NCI-H2196 treated with DMSO at 0.1 percent for 48 hours (cell line): ENCODE results near the gene VEGFD.

Source experiments
- DNase-seq: peaks from one replicate; lab custom pipeline; 2025; ENCODE audit not compliant: unreplicated experiment; lab: John Stamatoyannopoulos, UW

The VEGFD gene

DNA sequence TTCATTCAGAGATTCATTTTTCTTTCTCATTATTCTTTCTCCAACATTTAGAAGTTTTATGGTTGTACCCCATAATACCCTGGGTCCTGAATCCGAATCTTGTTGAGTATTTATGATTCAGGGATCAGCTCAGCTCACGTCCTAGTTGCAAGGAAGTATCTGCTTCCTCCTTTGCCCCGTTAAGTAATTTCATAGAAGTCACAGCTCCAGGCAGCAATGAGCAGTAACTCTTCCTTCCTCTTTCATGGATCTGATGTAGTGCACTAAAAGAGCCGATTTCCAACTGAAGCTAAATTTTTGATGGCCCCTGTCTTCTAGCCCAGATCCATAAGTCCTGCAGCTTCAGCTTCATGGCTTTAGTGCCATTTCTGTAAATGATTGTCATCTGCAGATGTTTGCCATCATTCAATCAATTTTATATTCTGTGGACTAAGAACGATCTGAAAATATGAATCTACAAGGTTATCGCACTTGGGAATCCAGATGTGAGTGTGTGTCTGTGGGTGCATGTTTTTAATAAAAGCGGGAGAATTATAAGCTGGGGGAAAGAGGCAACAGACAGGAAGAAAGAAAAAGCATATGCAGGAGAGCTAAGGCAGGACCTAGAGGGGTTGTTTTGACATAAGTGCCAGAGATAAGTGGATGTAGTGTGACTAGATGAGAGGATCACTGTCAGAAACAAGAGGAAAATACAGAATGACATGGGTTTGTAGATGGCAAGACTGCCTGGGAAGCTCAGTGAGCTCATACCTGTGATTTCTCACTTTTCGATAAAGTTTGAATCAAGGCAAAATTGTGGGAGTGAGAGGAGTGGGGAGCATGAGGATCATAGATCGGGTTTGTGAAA, 17.5 kb downstream of the VEGFD start:
- DNase-seq: no peak

DNA sequence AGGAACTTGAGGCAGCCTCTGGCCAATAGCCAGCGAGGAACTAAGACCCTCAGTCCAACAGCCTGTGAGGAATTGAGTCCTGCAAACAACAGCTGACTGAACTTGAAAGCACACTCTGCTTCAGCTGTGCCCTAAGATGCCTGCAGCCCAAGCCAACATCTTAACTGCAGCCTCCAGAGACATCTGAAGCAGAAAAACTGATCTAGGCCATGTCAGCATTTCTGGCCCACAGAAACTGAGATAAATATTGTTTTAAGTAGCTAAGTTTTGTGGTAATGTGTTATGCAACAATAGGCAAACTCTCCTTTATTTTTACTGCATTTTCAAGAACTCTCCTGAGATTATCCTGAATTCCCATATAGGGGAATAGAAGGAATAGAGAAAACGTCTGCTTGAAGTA, 24.5 kb downstream of the VEGFD start:
- DNase-seq: no peak

DNA sequence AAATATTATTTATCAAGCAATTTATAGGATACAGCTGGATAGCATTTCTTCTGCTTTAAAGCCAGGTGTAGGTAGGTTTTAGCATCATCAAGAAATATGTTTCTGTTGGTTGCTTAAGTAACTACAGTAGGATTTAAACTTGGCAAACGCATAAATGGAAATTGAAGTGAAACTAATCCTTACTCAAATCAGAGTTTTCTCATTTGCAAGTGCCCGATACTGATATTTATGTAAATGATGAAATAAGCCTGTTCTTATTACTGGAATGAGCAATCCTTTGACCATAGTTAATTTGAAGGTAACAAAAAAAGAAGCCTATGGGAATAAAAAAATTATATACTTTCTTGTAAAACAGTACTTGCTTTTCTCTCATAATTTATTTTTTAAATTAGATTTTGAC, 25.7 kb downstream of the VEGFD start:
- DNase-seq: no peak

DNA sequence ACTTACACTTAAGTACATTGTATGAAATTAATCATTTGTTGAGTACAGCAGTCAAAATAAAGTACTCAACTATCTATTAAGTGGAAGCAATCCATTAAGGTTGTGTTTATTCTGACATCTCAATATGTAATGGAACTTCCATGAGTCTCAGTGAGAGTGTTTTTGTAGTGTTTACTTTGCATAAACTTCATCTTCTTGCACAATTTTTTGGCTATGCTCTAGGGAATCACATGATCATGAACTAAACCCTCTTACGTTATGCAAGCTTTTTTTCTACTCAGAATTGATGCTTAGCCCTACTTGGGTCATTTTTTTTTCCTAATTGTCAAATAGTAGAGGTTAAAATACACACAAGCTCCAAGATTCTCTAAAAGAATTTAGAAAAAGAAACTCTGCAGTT, 27.8 kb downstream of the VEGFD start:
- no peak for DNase-seq

DNA sequence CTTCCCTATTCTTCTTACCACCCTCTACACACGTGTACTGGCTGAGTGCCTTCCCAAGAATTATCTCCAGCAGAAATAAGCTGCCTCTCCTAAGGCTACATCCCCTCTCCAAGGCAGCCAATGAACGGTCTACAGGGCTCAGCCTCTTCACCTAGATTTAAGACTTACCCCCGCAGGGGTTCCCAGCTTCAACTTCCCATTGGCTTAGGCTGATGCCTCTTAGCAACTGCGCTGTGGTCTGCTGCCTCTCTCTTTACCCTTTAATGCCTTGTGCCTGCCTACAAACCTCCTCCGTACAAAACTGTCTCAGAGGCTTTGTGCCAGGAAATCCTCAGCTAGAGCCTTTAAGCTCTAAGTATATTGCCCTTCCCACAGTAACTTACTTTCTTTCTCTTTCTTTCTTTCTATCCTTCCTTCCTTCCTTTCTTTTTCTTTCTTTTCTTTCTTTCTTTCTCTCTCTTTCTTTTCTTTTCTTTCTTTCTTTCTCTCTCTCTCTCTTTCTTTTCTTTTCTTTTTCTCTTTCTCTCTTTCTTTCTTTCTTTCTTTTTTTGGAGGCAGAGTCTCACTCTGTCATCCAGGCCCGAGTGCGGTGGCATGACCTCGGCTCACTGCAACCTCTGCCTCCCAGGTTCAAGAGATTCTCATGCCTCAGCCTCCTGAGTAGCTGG, 33.8 kb downstream of the VEGFD start:
- no peak for DNase-seq

DNA sequence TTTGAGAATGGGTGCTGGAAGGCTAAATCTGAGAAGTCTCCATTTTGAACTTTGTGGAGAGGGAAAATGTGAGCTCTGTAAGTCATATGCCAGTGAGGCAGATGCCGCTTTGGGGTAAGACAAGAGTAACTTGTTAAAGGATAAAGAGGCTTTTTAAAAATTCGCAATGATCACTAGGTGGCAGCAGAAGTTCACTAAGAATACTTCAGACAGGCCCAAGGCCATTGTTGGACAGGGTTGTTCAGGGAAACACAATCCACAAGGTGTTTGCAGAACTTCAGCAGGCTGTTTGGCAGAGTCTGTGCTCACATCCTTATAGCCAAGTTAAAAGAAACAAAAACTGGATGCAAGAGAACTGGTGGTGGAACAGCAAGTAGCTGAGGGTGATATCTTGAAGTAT, 35.2 kb downstream of the VEGFD start:
- peak; percentile 19 for DNase-seq

DNA sequence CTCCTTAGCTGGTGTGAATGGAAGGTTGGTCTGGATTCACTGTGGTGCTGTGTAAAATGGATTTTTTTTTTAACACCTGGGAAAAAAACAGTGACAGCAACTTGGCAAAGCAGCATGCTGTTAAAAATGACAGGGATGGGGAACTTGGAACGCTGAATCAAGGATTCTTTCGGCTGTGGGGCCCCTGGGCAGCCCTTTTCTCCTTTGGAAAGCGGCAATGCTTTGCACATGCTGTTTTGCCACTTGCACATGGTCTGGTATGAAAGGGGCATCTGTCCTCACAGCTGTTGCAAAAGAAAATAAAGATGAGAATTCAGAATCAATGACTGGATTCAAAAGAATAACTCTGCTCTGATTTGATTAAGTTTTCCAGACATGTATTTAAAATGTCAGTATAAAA, 38.2 kb downstream of the VEGFD start:
- no peak for DNase-seq

DNA sequence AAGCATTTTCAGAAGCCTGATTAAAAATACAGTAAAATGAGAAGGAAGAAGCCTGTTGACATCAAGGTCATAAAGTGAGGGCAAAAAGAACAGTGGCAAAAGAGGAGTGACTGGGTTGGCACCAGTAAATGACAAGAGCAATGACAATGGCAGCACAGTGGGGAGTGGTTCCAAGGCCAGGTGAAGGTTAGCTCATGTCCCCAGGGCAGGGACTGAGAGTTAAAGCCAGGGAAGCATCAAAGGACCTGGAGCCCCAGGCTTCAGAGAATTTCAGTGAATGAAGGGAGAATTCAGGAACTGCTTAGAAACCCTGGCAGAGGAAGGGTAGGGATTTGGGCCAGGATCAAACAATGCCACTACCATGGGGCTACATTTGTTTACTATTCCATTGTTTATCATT, 40.1 kb downstream of the VEGFD start:
- DNase-seq: no peak

DNA sequence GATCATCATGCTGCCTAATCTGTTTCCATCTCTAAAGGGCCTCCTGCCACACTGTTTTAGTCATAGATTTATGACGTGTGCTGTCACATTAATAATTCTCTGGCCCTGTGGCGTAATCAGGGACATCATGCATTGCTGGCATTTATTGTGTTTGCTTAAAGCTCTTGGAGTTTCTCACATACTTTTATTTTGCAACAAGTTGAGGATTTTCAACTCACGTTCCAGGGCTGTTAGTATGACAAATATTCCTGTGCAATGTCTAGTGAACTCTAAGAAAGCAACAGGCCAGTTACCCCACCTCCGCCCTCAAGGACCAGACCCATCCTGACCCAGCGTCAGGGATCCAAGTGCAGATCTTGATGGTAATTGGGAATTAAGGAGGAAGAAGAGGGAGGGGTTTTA, 41.1 kb downstream of the VEGFD start:
- DNase-seq: no peak

DNA sequence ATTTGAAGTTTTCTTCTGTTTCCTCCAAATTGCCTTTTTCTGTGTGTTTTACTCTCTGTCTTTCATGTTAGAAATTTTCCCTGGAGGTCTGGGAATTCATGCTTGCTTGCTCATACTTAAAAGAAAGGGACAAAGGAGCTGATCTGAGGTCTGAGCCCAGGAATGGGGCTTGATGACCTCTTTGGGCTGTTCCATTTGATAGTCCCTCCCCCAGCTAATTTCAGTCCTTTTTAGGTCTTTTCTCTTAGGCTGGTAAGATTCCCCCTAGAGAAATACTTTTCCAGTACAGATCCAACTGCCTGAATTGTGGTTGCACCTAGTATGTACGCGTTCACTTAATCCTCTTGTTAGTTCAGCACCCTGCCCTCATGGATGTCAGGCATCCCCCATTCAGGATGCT, 43.3 kb downstream of the VEGFD start:
- DNase-seq: no peak

DNA sequence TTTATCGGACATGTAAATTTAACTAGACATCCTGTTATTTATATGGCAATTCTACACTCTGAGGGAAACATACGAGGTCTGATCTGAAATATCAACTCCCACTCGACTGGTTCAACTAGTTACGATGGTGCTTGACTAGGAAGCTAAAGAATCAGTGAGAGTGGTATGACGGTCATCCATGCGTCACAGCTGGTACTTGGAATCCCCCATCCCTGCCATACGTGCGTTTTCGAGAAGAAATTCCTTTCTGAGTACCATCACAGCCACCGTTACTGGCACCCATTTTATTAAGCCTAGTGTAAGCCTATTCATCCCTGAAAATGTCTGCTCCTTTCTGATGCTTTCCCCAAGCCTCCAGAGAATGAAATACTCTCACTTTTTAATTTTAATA, 48.2 kb downstream of the VEGFD start:
- DNase-seq: peak; percentile 18

DNA sequence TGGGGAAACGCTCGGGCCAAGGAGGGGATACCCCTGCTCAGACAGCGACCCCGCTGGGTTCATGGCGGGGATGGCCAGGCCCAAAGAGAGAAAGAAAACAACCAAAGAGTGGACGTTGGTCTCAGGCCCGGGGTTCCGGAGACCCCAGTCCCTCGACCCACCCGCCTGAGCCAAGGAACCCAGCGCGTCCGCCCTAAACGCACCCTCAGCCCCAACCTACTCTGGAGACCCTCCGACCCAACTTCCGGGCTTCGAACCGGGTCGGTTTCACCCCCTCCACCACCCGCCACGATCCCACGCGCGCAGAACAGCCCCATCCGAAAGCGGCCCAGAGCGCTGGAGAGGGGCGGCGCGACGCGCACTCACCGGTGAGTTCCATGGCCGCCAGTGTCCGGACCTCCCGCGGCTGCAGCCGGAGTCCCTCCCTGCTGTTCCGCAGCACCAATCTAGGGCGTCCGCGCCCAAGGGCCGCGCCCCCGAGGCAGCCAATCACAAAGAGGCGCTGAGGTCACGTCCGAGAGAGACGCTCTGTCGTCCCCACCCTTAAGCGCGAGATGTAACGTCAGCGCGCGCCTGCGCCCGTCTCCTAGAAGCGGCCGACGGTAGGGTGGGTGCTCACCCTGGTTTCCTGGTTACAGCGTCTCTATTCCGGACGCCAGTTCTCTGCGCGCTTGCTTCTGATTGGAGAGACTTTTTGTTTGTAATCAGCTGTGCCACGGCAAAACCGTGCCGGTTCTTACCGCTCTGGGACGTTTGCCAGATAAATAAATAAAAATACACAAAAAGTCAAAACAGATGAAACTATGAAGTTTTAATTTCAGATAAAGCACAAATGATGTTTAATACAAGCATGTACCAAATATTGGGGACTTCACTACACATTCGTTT, 48.8 kb downstream of the VEGFD start, which contains the start of gene PIGA:
TSS of gene PIGA (minus strand) at position 389 of the 888 bp plus-strand sequence. CDS start 3,593 bp downstream, outside the sequence.
- peak; percentile 86 for DNase-seq

DNA sequence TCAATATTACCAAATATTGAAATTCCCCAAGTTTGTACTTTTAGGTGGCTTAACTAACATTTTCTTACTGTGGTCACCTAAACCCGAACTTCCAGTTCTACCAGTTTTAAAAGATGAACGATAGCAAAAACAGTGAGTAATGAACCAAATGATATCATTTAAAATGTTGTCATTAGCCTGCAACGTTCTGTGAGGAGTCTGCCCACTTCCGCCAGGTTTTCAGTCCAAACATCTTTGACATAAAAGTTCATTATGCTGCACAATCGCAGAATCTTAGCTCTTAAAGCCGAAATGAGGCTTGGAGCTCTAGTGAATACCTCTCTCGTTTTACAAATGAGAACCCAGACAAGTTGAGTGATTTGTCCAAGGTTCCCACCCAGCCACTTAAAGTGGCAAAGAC, 49.7 kb downstream of the VEGFD start:
- DNase-seq: no peak

DNA sequence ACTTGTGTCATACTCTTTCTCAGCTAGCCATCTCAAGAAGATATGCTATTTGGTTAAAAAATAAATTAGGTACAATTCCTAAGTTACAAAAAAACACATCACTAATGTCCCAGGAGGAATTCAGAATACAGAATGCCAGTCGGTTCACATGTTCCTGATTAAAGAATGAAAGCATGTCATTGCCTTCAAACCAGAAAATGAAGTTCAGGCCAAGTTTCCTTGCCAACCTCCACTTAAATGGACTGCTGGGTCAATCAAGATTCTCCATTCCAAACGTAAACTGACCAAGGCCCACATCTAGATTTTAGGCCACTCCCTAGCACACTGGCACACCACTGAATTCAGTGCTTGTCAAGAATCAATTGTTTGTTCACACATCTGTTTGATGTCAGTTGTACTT, 55.4 kb downstream of the VEGFD start:
- DNase-seq: no peak

DNA sequence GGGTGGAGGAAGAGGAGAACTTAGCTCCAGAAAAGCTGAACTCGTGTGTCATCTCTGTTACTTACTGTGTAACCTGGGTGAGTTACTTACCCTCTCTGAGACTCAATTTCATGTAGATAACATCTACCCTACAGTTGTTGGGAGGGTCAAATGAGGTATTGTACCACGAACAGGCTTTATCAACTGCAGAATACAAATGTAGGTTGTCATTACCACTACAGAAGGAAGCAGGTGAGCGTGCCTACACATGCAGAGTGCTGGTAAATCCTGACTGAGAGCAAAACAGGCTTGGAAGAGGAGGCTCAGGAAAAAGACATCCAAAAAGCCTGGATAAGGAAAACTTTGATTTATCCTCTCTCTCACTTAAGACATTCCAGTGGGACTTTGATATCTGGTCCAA, 56.1 kb downstream of the VEGFD start:
- DNase-seq: no peak

DNA sequence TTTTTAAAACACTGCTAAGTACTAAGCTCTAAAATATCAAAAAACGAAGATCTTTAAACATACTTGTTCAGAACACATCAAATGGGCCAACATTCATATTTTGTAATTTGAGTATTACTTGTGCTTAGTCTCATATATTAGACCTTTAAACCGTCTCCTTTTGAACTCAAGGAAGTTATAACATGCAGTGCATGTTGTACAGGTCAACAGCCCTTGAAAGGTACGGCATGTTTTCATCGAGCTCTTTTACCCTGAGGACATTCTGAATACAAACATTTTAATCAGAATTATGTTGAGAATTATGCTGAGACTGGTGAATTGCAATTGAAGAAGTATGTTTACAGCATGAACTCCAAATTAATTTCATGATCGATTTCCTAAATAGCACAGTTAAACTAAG, 61.7 kb downstream of the VEGFD start:
- no peak for DNase-seq

DNA sequence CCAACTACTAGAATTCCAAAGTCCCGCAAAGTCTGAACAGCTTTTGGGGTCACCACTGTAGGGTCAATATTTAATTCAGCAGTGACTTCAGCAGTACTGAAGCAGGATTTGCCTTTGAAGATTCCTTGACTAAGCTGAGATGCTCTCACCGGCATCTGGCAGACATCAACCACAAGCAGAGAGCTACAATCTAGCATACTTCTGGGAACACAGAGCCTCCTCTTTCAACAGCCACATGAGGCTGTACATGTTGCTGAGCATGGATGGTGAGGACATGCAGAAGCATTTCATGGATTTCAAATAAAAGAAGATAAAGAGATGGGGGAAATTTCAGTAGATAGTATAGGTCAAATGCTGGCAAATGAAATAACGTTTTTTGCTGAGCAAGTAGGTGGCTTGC, 62.1 kb downstream of the VEGFD start:
- DNase-seq: no peak

DNA sequence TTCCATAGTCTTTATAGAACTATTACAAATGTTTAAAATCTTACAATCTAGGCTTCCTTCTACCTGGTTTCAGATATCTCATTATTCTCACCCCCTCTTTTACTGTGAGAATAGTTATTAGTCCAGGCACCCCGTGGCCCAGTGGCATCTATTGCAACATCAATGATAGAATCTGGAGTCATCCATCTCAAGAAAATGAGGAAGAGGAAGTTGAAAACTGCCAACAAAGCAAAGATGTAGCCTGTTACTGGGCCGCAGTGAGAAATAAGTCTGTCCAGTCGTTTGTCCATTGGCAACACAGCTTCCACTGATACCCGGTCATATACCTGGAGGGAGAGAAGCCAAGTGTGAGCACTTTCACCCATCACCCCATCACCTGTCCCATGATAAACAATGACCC, 62.8 kb downstream of the VEGFD start:
- DNase-seq: no peak

DNA sequence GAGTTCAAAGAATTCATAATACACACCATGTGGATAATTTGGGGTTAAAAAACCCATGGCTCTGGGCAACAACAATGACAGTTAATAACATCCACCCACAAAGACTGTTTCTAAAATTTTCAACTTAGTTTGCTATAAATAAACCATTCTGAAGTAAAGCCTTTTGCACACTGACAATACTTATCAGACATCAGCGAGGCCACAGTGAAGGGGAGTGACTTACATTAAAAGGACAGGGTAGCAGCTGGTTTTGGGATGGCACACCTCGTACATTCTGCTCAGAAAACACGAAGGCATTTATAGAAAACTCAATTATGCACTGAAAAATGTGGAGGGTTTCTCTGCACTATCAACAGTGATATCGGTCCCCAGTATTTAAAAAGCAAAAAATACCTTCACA, 63.9 kb downstream of the VEGFD start:
- DNase-seq: no peak

DNA sequence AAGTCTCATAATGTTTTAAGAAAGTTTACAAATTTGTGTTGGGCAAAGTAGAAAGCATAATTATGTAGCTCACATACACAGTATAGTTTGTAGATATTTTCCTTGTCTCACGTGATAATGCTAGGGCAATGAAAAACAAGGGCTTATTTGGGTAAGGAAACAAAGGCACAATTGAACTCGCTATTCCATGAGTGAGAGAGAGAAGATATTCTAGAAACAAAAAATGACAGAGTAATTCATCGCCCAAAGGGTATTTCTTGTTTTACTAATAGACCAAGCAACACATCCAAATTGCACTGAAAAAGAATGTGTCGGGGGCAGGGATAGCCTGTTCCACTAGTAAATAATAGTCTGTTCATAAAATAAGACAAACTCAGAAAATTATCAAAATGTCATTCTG, 65.1 kb downstream of the VEGFD start:
- no peak for DNase-seq

DNA sequence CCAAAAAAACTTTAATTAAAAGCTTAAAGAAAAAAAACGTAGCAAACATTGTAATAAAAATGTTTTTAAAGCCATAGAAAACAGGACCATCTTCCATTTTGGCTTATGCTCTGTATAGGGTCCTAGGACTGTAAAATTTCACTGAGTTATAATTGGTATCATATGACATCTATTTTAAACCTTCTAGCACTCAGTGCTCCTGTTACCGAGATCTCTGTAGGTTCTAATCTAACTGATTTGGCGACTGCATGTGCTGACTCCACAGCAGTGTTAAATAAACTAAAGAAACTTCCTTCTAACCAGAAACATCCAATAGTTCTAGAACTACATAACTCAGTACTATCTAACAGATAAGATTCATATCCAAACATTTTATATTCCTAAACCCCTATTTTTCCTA, 68.7 kb downstream of the VEGFD start, which contains the start of gene ASB11:
TSS of gene ASB11 (minus strand) at position 132 of the 400 bp plus-strand sequence. CDS start at position 97, 35 bp downstream.
- no peak for DNase-seq
